GM21447 (cell line): ENCODE results near the gene GPC1.

Experiments used
- ATAC-seq: cut with Tn5 transposase; IDR thresholded peaks from one replicate; pipeline ENCODE4 v1.9.1; 2021; ENCODE audit not compliant: unreplicated experiment

The GPC1 gene

GRCh38 chr2:240411261-240412160, 24.0 kb upstream of the GPC1 start:
- no peak for ATAC-seq

GRCh38 chr2:240412211-240412861, 23.1 kb upstream of the GPC1 start:
- ATAC-seq = no peak

- ATAC-seq = no peak
These were observed 22.3 kb upstream of the GPC1 start for GRCh38 chr2:240412975-240413812.

- ATAC-seq = no peak
These were observed 21.5 kb upstream of the GPC1 start for GRCh38 chr2:240413813-240414429.

- ATAC-seq = no peak
These were observed 18.6 kb upstream of the GPC1 start for GRCh38 chr2:240416821-240417220.

- ATAC-seq = no peak
These were observed 17.2 kb upstream of the GPC1 start for GRCh38 chr2:240418311-240418710.

GRCh38 chr2:240419271-240419670, 16.2 kb upstream of the GPC1 start:
- ATAC-seq = no peak

GRCh38 chr2:240419723-240420122, 15.7 kb upstream of the GPC1 start:
- no peak for ATAC-seq

- no peak for ATAC-seq
These were observed 15.0 kb upstream of the GPC1 start for GRCh38 chr2:240420206-240421104.

- ATAC-seq = no peak
These were observed 14.1 kb upstream of the GPC1 start for GRCh38 chr2:240421381-240421780.

- ATAC-seq = no peak
These were observed 12.7 kb upstream of the GPC1 start for GRCh38 chr2:240422658-240423329.

GRCh38 chr2:240423788-240424191, 11.7 kb upstream of the GPC1 start:
- ATAC-seq = no peak

GRCh38 chr2:240424341-240425235, 10.9 kb upstream of the GPC1 start:
- no peak for ATAC-seq

GRCh38 chr2:240425236-240425615, 10.2 kb upstream of the GPC1 start:
- ATAC-seq = no peak

- ATAC-seq = no peak
These were observed 9.8 kb upstream of the GPC1 start for GRCh38 chr2:240425697-240426096.

- no peak for ATAC-seq
These were observed 8.4 kb upstream of the GPC1 start for GRCh38 chr2:240426845-240427721.

- ATAC-seq = no peak
These were observed 7.7 kb upstream of the GPC1 start for GRCh38 chr2:240427729-240428128.

- ATAC-seq = no peak
These were observed 7.2 kb upstream of the GPC1 start for GRCh38 chr2:240428245-240428644.
